B cell (primary cell): ENCODE results near the gene MPP2. TPM values are rescaled to one million over a fixed set of nuclear protein-coding genes. Genes with fewer than 3 reads are reported as not detected.

Experiments
- ATAC-seq: fragments of 200-7000 bp; cut with Tn5 transposase; one replicate; pipeline ENCODE4 v1.10.0; 2021; ENCODE audit warnings: low read depth, mild to moderate bottlenecking, moderate number of reproducible peaks, moderate library complexity
- CTCF ChIA-PET: fragments of 350-600 bp; sonication (Branson Sonifier 250); formaldehyde crosslinking; loops from one replicate; lab custom pipeline; 2021; ENCODE audit warnings: antibody characterized with exemption, inconsistent platforms; lab: Charles Lee
- POLR2A ChIA-PET: fragments of 350-600 bp; sonication (Branson Sonifier 250); formaldehyde crosslinking; loops from one replicate; lab custom pipeline; 2021; ENCODE audit warnings: antibody characterized with exemption; lab: Charles Lee
- DNase-seq: peaks from one replicate; pipeline ENCODE4 v3.0.0; 2013
- H2AFZ ChIP-seq: 2 replicates; pipeline ENCODE4 v1.6.1; 2012; ENCODE audit warnings: mild to moderate bottlenecking, low read depth, low read length; ENCODE audit not compliant: insufficient read depth, poor library complexity, severe bottlenecking
- H3K27ac ChIP-seq, 2 donors: 1 replicate in 1 of 2; 2 replicates in 1 of 2; pipeline ENCODE4 v1.5.1; 2012 to 2013; ENCODE audit warnings: low read length in 2 of 2, mild to moderate bottlenecking in 2 of 2, moderate library complexity in 1 of 2
- H3K27me3 ChIP-seq, 4 experiments: fragments of 200-600 bp in 1 of 4; sonication (generic) in 1 of 4; replicated peaks in 1 of 4; 1 replicate in 2 of 4; 2 replicates in 2 of 4; pipeline versions ENCODE4 v1.6.1 to v1.7.0; 2013 to 2016; ENCODE audit warnings: low read length in 3 of 4, mild to moderate bottlenecking in 2 of 4, mixed read lengths in 1 of 4, moderate library complexity in 1 of 4; ENCODE audit not compliant: insufficient read depth in 4 of 4, control insufficient read depth in 3 of 4; ENCODE audit errors: control extremely low read depth in 1 of 4
- H3K36me3 ChIP-seq, 2 experiments: replicated peaks in 1 of 2; 1 replicate in 1 of 2; 2 replicates in 1 of 2; pipeline versions ENCODE4 v1.6.1 to v1.7.1; 2013; ENCODE audit warnings: low read length in 1 of 2; ENCODE audit not compliant: insufficient read depth in 2 of 2, control insufficient read depth in 1 of 2; ENCODE audit errors: control extremely low read depth in 1 of 2, extremely low read depth in 1 of 2
- H3K4me1 ChIP-seq, 2 donors: fragments of 200-600 bp in 1 of 2; sonication (generic) in 1 of 2; 1 replicate in 1 of 2; 2 replicates in 1 of 2; pipeline versions ENCODE4 v1.5.1 to v1.6.1; 2013 to 2017; ENCODE audit warnings: low read length in 2 of 2; ENCODE audit not compliant: control insufficient read depth in 2 of 2, insufficient read depth in 2 of 2
- H3K4me2 ChIP-seq: replicated peaks from 2 replicates; pipeline ENCODE3; 2012; ENCODE audit warnings: mild to moderate bottlenecking, low read depth, low read length; ENCODE audit not compliant: poor library complexity, severe bottlenecking
- H3K4me3 ChIP-seq, 5 experiments: fragments of 200-600 bp in 1 of 5; sonication (generic) in 1 of 5; 1 replicate in 3 of 5; 2 replicates in 2 of 5; pipeline versions ENCODE4 v1.5.1 to v1.7.0; 2011 to 2016; ENCODE audit warnings: low read length in 4 of 5, mild to moderate bottlenecking in 4 of 5, low read depth in 2 of 5, control low read depth in 1 of 5, moderate library complexity in 1 of 5; ENCODE audit not compliant: insufficient read depth in 1 of 5; ENCODE audit errors: control extremely low read depth in 1 of 5, extremely low read depth in 1 of 5
- H3K79me2 ChIP-seq: fragments of 200-600 bp; sonication (generic); one replicate; pipeline ENCODE4 v1.6.0; 2016; ENCODE audit warnings: low read length; ENCODE audit not compliant: control insufficient read depth, insufficient read depth
- H3K9ac ChIP-seq: fragments of 200-600 bp; sonication (generic); 2 replicates; pipeline ENCODE4 v1.6.1; 2017; ENCODE audit warnings: mild to moderate bottlenecking, low read length, moderate library complexity
- H3K9me3 ChIP-seq, 3 donors: one replicate each; pipeline versions ENCODE4 v1.6.1 to v1.7.1; 2013; ENCODE audit warnings: low read length in 2 of 3; ENCODE audit not compliant: control insufficient read depth in 2 of 3, insufficient read depth in 1 of 3; ENCODE audit errors: control extremely low read depth in 1 of 3
- H4K20me1 ChIP-seq: 2 replicates; pipeline ENCODE4 v1.6.0; 2012; ENCODE audit warnings: mild to moderate bottlenecking, low read length; ENCODE audit not compliant: insufficient read depth, control insufficient read depth, poor library complexity, severe bottlenecking
- H3K27ac Mint-ChIP-seq: one replicate; pipeline ENCODE4 v1.8.0; 2021; ENCODE audit warnings: mixed read lengths
- H3K27me3 Mint-ChIP-seq: one replicate; pipeline ENCODE4 v1.8.0; 2021; ENCODE audit warnings: mixed read lengths
- H3K4me1 Mint-ChIP-seq: one replicate; pipeline ENCODE4 v1.8.0; 2021; ENCODE audit warnings: mixed read lengths
- H3K4me3 Mint-ChIP-seq: one replicate; pipeline ENCODE4 v1.8.0; 2021; ENCODE audit warnings: mixed read lengths
- H3K9me3 Mint-ChIP-seq: one replicate; pipeline ENCODE4 v1.8.0; 2022; ENCODE audit warnings: mixed read lengths; ENCODE audit not compliant: insufficient read depth
- CTCF ChIP-seq: fragments of 200-600 bp; IDR thresholded peaks from one replicate; pipeline ENCODE4 v1.8.0; 2022; ENCODE audit warnings: antibody characterized with exemption, mild to moderate bottlenecking
- EZH2 ChIP-seq: IDR thresholded peaks from 2 replicates; pipeline ENCODE4 v1.6.1; 2012; ENCODE audit warnings: borderline replicate concordance, low read depth, mild to moderate bottlenecking, moderate library complexity, low read length; ENCODE audit not compliant: insufficient read depth, poor library complexity, severe bottlenecking
- WGBS: methylation state at CpG from one replicate; pipeline ENCODE4 v1.1.5; 2013; ENCODE audit warnings: missing lambda C conversion rate; ENCODE audit not compliant: insufficient coverage; 5-methylcytosine and 5-hydroxymethylcytosine counted together
- intact Hi-C: fragments of 100-400 bp; cut with micrococcal nuclease; formaldehyde crosslinking; loops from one replicate; pipeline ENCODE4 v1.10.0; 2022
- polyA plus RNA-seq: library from polyadenylated mRNA; depleted of rRNA; stranded (reverse); fragments of >200 nt; gene quantifications from 2 replicates; pipeline ENCODE4 v1.2.3, GENCODE V29; 2012
- total RNA-seq, 2 donors: library from RNA; stranded (reverse); fragments of 120-200 nt in 1 of 2; gene quantifications; 1 replicate in 1 of 2; 2 replicates in 1 of 2; pipeline versions ENCODE4 v1.2.3 to v1.2.4, GENCODE V29; 2013 to 2022

Gene MPP2
- total and polyA plus RNA-seq, 2 donors (not counting 1 experiment from before 2014, with no cell fraction given): 0.15 TPM; not detected in 1

DNA sequence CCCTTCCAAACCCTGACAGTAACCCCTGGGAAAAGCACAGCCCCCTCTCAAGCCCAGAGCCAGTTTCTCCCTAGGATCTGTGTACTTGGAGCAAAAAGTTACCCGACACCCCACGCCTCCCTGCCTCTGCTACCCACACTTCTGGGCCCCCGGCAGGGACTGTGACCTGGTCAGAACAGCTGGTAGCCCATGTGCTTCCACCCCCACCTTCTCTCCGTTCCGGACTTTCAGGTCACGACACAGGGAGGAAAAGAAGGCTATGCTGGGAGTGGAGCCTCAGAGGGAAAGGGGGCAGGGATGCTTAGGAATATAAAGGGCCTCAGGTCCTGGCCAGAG is 28.6 kb upstream of the MPP2 start:
- Histone ChIP-seq H3K4me1 (peaks cover 10 to 11% of the 10 kb centered on the region in 2 donors), H2AFZ (no peak overlapping the region), H3K4me2 (no peak overlapping the region), H3K4me3 (no peak overlapping the region), H4K20me1 (no peaks in the 10 kb centered on the region), H3K27me3 (peaks cover 0 to 37% (median 7%) of the 10 kb centered on the region in 4 experiments), H3K9ac (no peak overlapping the region), H3K27ac (no peak overlapping the region), H3K79me2 (no peaks in the 10 kb centered on the region), H3K36me3 (no peaks in the 10 kb centered on the region), H3K9me3 (no peaks in the 10 kb centered on the region)
- DNase-seq: no peak
- 100% methylated on average over 3 of the region's 6 CpGs for WGBS
- intact Hi-C loops: no loop called here
- no peaks in the 10 kb centered on the region for H3K9me3 Mint-ChIP-seq
- CTCF ChIA-PET: interaction anchor here (1.9 kb wide), 1 partner anchor 26 kb away, joined by 5 read pairs; no protein-coding TSS in a partner anchor
- H3K4me3 Mint-ChIP-seq: no peak overlapping the region
- H3K27ac Mint-ChIP-seq: no peak overlapping the region
- peaks cover 11% of the 10 kb centered on the region for H3K4me1 Mint-ChIP-seq
- H3K27me3 Mint-ChIP-seq: peaks cover 22% of the 10 kb centered on the region
- TF ChIP-seq EZH2 (no peak), CTCF (no peak)
- ATAC-seq: no peak
- POLR2A ChIA-PET: no interaction called here

DNA sequence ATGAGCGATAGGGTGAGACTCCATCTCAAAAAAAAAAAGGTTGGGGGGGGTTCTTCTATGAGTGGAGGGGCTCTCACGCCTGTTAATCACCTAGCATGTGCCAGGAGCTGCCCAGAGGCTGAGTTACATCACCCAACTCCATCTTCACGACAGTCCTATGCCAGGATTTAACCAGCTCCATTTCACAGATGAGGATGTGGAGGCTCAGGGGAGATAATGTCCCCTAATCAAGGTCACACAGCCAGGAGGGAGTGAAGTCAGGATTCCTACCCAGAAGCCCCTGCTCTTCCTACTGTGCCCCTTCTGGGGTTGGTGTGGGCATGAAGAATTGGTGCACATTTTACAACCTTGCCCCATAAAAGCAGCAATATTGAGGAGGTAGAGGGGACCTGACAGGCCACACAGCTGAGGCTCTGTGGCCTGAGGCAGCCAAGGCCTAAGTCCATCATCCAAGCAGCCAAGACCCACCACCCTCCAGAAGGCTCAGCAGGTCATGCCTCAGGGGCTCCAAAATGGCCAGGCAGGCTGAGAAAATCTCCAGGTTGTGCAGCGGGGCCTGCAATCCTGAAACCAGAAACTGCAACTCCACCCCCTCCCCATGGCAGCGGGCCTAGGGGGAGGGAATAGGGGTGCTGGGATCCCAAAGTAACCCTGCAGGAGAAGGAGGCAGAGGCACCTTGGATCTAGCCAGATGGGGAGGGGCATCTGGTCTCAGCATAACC is 28.0 kb upstream of the MPP2 start:
- Histone ChIP-seq H3K27ac (no peak overlapping the region), H3K79me2 (no peaks in the 10 kb centered on the region), H4K20me1 (no peaks in the 10 kb centered on the region), H2AFZ (no peak overlapping the region), H3K4me3 (no peak overlapping the region), H3K4me1 (peaks cover 10 to 11% of the 10 kb centered on the region in 2 donors), H3K36me3 (no peaks in the 10 kb centered on the region), H3K4me2 (no peak overlapping the region), H3K27me3 (peaks cover 0 to 36% (median 7%) of the 10 kb centered on the region in 4 experiments), H3K9ac (no peak overlapping the region), H3K9me3 (no peaks in the 10 kb centered on the region)
- POLR2A ChIA-PET: no interaction called here
- Mint-ChIP-seq H3K27ac (no peak overlapping the region), H3K4me1 (peaks cover 11% of the 10 kb centered on the region), H3K9me3 (no peaks in the 10 kb centered on the region), H3K4me3 (no peak overlapping the region), H3K27me3 (peaks cover 22% of the 10 kb centered on the region)
- intact Hi-C loops: no loop called here
- CTCF ChIA-PET: interaction anchor here (1.9 kb wide), 1 partner anchor 26 kb away, joined by 5 read pairs; no protein-coding TSS in a partner anchor
- no peak for ATAC-seq
- WGBS: 100% methylated on average over 1 of the region's 5 CpGs
- DNase-seq: no peak
- TF ChIP-seq EZH2 (no peak), CTCF (no peak)
